HepG2 (cell line): ENCODE measurements around the gene UBTF. TPM values are rescaled to one million over a fixed set of nuclear protein-coding genes. Genes with fewer than 3 reads are reported as not detected.
A peak's percentile ranks its signal among the peaks of the same experiment; 100 is the strongest.

Source experiments
- FUBP1 ChIP-seq: sonication (generic); formaldehyde crosslinking; IDR thresholded peaks from 2 replicates; pipeline ENCODE4 v1.5.1; 2020; ENCODE audit warnings: missing genetic modification reagents, mild to moderate bottlenecking, borderline replicate concordance
- HOXA9 ChIP-seq: sonication (generic); formaldehyde crosslinking; IDR thresholded peaks from 2 replicates; pipeline ENCODE4 v1.8.1; 2022; ENCODE audit warnings: missing genetic modification reagents, mild to moderate bottlenecking, moderate library complexity, borderline replicate concordance
- SETDB1 ChIP-seq: sonication (generic); formaldehyde crosslinking; IDR thresholded peaks from 2 replicates; pipeline ENCODE4 v1.5.1; 2020; ENCODE audit warnings: missing genetic modification reagents, mild to moderate bottlenecking, borderline replicate concordance
- SIN3A ChIP-seq: IDR thresholded peaks from 2 replicates; pipeline ENCODE4 v1.6.1; 2011; ENCODE audit warnings: low read depth, mild to moderate bottlenecking, control low read depth, low read length, borderline replicate concordance
- SMAD3 ChIP-seq: sonication (generic); formaldehyde crosslinking; IDR thresholded peaks from 2 replicates; pipeline ENCODE4 v1.4.0; 2020; ENCODE audit warnings: missing genetic modification reagents
- TAF15 ChIP-seq: fragments of 200-400 bp; formaldehyde crosslinking; IDR thresholded peaks from one replicate; pipeline ENCODE4 v1.6.1; 2018; ENCODE audit warnings: mild to moderate bottlenecking, low read depth, low read length; ENCODE audit not compliant: poor library complexity, severe bottlenecking
- THYN1 ChIP-seq: sonication (generic); formaldehyde crosslinking; IDR thresholded peaks from 2 replicates; pipeline ENCODE4 v1.8.1; 2023; ENCODE audit warnings: low read depth, mild to moderate bottlenecking, moderate library complexity, missing genetic modification reagents, borderline replicate concordance
- USF2 ChIP-seq, 2 experiments: sonication (generic) in 1 of 2; formaldehyde crosslinking in 1 of 2; IDR thresholded peaks; 2 replicates each; pipeline versions ENCODE4 v1.5.1 to v1.6.1; 2011 to 2020; ENCODE audit warnings: borderline replicate concordance in 1 of 2, low read depth in 1 of 2, low read length in 1 of 2, mild to moderate bottlenecking in 1 of 2, missing genetic modification reagents in 1 of 2, moderate library complexity in 1 of 2
- ZNF251 ChIP-seq: sonication (generic); formaldehyde crosslinking; IDR thresholded peaks from 2 replicates; pipeline ENCODE4 v1.9.0; 2021; ENCODE audit warnings: mild to moderate bottlenecking, missing genetic modification reagents
- ZNF407 ChIP-seq: sonication (generic); formaldehyde crosslinking; IDR thresholded peaks from one replicate; pipeline ENCODE4 v1.5.1; 2020; ENCODE audit warnings: mild to moderate bottlenecking, missing genetic modification reagents; ENCODE audit errors: not compliant biosample characterization
- ZNF556 ChIP-seq: sonication (generic); formaldehyde crosslinking; IDR thresholded peaks from 2 replicates; pipeline ENCODE4 v1.4.0; 2020; ENCODE audit warnings: mild to moderate bottlenecking, missing genetic modification reagents, borderline replicate concordance
- ZNF704 ChIP-seq: sonication (generic); formaldehyde crosslinking; IDR thresholded peaks from 2 replicates; pipeline ENCODE4 v1.8.1; 2023; ENCODE audit warnings: mild to moderate bottlenecking, inconsistent platforms, moderate library complexity, missing genetic modification reagents, borderline replicate concordance
- polyA plus RNA-seq, 8 experiments: library from polyadenylated mRNA; depleted of rRNA in 3 of 8; stranded (reverse) in 7 of 8; unstranded in 1 of 8; fragments of >200 nt; fragmentation: Illumina TruSeq in 4 of 8; extraction: Trizol in 4 of 8; gene quantifications; 2 replicates each; pipeline versions ENCODE4 v1.2.1 to v1.2.3, GENCODE V29; 2011 to 2016; ENCODE audit warnings: low read depth in 4 of 8, missing spikeins in 1 of 8, mixed read lengths in 1 of 8; ENCODE audit not compliant: insufficient read depth in 1 of 8
- total RNA-seq, 5 experiments: library from RNA; depleted of rRNA; stranded (reverse); fragments of >200 nt; fragmentation: Illumina TruSeq; extraction: Trizol; gene quantifications; 2 replicates each; pipeline ENCODE4 v1.2.3, GENCODE V29; 2016; ENCODE audit warnings: low read depth in 1 of 5

Gene UBTF
- total and polyA plus RNA-seq, 2 of the 13 experiments (the other 11 are each of a cell fraction or from before 2014, with no cell fraction given): 15.2 to 60.9 TPM

GRCh38 chr17:44199553-44200477 is 19.7 kb downstream of the UBTF start, which contains the start of gene ATXN7L3 (continued):
- TF ChIP-seq SIN3A (peak; percentile 62; the same call in 1 of the 2 replicates), USF2 (IDR thresholded peaks at IDR 0.05; ENCODE audit: low read depth, low read length) (no peak), USF2 (CRISPR knock-in tag; IDR thresholded peaks at IDR 0.05; ENCODE audit: borderline replicate concordance) (no peak; the same call in 1 of the 2 replicates), HOXA9 (CRISPR knock-in tag) (no peak), ZNF251 (no peak), SETDB1 (CRISPR knock-in tag) (no peak), ZNF407 (CRISPR knock-in tag) (no peak), FUBP1 (no peak), SMAD3 (CRISPR knock-in tag) (no peak), ZNF704 (no peak), ZNF556 (CRISPR knock-in tag) (no peak), THYN1 (CRISPR knock-in tag) (no peak), TAF15 (no peak)
